Neural cell (in vitro differentiated cells): ENCODE data around the gene LRMDA. TPM values are rescaled to one million over a fixed set of nuclear protein-coding genes. Genes with fewer than 3 reads are reported as not detected.

Experiments
- H2AFZ ChIP-seq: fragments of 200-600, 300-800 bp; sonication (generic), shearing (Covaris generic); 2 replicates; pipeline ENCODE4 v1.6.0; 2014; ENCODE audit warnings: low read depth, mild to moderate bottlenecking, antibody characterized with exemption, low read length, moderate library complexity
- H3F3A ChIP-seq: fragments of 200-600 bp; shearing (Covaris generic); 2 replicates; pipeline ENCODE4 v1.6.1; 2016; ENCODE audit warnings: mild to moderate bottlenecking, moderate library complexity, mixed read lengths, antibody characterized with exemption, low read length; ENCODE audit not compliant: insufficient read depth, poor library complexity, severe bottlenecking
- H3K27ac ChIP-seq: fragments of 200-600, 300-800 bp; sonication (generic), shearing (Covaris generic); 2 replicates; pipeline ENCODE4 v1.5.1; 2014; ENCODE audit warnings: mild to moderate bottlenecking, low read length, moderate library complexity
- H3K27me3 ChIP-seq: fragments of 300-800, 200-600 bp; sonication (generic), shearing (Covaris generic); 2 replicates; pipeline ENCODE4 v1.6.0; 2014; ENCODE audit warnings: mild to moderate bottlenecking, low read depth, low read length, moderate library complexity; ENCODE audit not compliant: insufficient read depth
- H3K36me3 ChIP-seq: fragments of 300-800, 200-600 bp; sonication (generic), shearing (Covaris generic); 2 replicates; pipeline ENCODE4 v1.5.1; 2014; ENCODE audit warnings: mild to moderate bottlenecking, antibody characterized with exemption, low read length, moderate library complexity; ENCODE audit not compliant: insufficient read depth
- H3K4me2 ChIP-seq: fragments of 300-800, 200-600 bp; sonication (generic), shearing (Covaris generic); 2 replicates; pipeline ENCODE4 v1.6.0; 2014; ENCODE audit warnings: mild to moderate bottlenecking, low read length
- H3K4me3 ChIP-seq: fragments of 300-800, 200-600 bp; sonication (generic), shearing (Covaris generic); 2 replicates; pipeline ENCODE4 v1.5.1; 2014; ENCODE audit warnings: mild to moderate bottlenecking, low read length, moderate library complexity
- H3K79me2 ChIP-seq: fragments of 200-600 bp; shearing (Covaris generic); replicated peaks from 2 replicates; pipeline ENCODE4 v1.6.0; 2014; ENCODE audit warnings: mild to moderate bottlenecking, low read length, moderate library complexity; ENCODE audit not compliant: insufficient read depth
- H3K9ac ChIP-seq: fragments of 300-800, 200-600 bp; sonication (generic), shearing (Covaris generic); 2 replicates; pipeline ENCODE4 v1.6.1; 2016; ENCODE audit warnings: mild to moderate bottlenecking, low read length, mixed read lengths
- H3K9me2 ChIP-seq: fragments of 200-600 bp; shearing (Covaris generic); 2 replicates; pipeline ENCODE4 v1.6.1; 2016; ENCODE audit warnings: mild to moderate bottlenecking, low read length, mixed read lengths; ENCODE audit not compliant: insufficient read depth
- H3K9me3 ChIP-seq: fragments of 200-600, 300-800 bp; sonication (generic), shearing (Covaris generic); 2 replicates; pipeline ENCODE4 v1.6.1; 2016; ENCODE audit warnings: mild to moderate bottlenecking, mixed run types, low read length, moderate library complexity, mixed read lengths
- H4K20me1 ChIP-seq: fragments of 200-600 bp; shearing (Covaris generic); 2 replicates; pipeline ENCODE4 v1.6.1; 2016; ENCODE audit warnings: mild to moderate bottlenecking, mixed run types; ENCODE audit not compliant: insufficient read depth
- EP300 ChIP-seq: fragments of 450-650 bp; conservative IDR thresholded peaks from 2 replicates; pipeline ENCODE4 v1.6.1; 2014; ENCODE audit warnings: antibody characterized with exemption, mild to moderate bottlenecking, moderate library complexity; ENCODE audit not compliant: poor library complexity, severe bottlenecking
- EZH2 ChIP-seq: fragments of 200-600, 300-800 bp; shearing (Covaris generic), sonication (generic); IDR thresholded peaks from 2 replicates; pipeline ENCODE4 v1.6.1; 2014; ENCODE audit warnings: antibody characterized with exemption, low read length, borderline replicate concordance, mild to moderate bottlenecking; ENCODE audit not compliant: insufficient read depth, poor library complexity, severe bottlenecking
- MXI1 ChIP-seq: fragments of 450-650 bp; conservative IDR thresholded peaks from 2 replicates; pipeline ENCODE4 v1.6.1; 2014; ENCODE audit warnings: antibody characterized with exemption, mild to moderate bottlenecking; ENCODE audit not compliant: poor library complexity, severe bottlenecking
- POLR2AphosphoS5 ChIP-seq: IDR thresholded peaks from 2 replicates; pipeline ENCODE4 v1.6.1; 2012
- RAD21 ChIP-seq: fragments of 450-650 bp; conservative IDR thresholded peaks from 2 replicates; pipeline ENCODE4 v1.6.1; 2014; ENCODE audit warnings: antibody characterized with exemption, mild to moderate bottlenecking, moderate library complexity
- SMC3 ChIP-seq: fragments of 450-650 bp; conservative IDR thresholded peaks from 2 replicates; pipeline ENCODE4 v1.6.1; 2014; ENCODE audit warnings: antibody characterized with exemption, mild to moderate bottlenecking, moderate library complexity; ENCODE audit not compliant: poor library complexity
- TAF1 ChIP-seq: IDR thresholded peaks from 2 replicates; pipeline ENCODE4 v1.6.1; 2012; ENCODE audit warnings: low read depth
- polyA plus RNA-seq: library from polyadenylated mRNA; depleted of rRNA; stranded (reverse); fragments of >200 nt; gene quantifications from 2 replicates; pipeline ENCODE4 v1.2.3, GENCODE V29; 2014
- TF ChIP-seq, protein P1 (sequence below): IDR thresholded peaks from 2 replicates; pipeline ENCODE4 v1.6.1; 2012; ENCODE audit warnings: borderline replicate concordance
- TF ChIP-seq, protein P2 (sequence below): fragments of 450-650 bp; IDR thresholded peaks from 2 replicates; pipeline ENCODE4 v1.5.1; 2014; ENCODE audit warnings: antibody characterized with exemption, mild to moderate bottlenecking, moderate library complexity; ENCODE audit not compliant: poor library complexity, severe bottlenecking

Gene LRMDA
- polyA plus RNA-seq, 1 donor from 2014 or later, result 5.6 TPM

DNA sequence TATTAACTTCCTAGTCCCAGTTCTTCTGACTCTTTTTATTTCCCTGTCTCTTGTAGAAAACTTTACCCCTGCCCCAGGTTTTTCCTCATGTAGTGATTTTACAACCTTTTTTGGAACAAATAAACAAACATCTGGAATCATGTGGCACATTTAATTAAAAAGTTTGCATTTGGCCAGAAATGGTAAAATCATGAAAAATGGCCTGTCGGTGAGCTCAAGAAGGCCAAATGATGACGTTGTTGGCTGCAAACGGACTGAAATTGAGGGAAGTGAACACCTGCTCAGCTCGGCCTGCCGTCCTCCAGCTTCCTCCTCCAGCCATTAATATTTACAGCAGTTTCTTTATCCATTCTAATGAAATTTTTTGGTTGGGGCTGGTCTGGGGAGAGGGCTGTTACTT lies 902.8 kb downstream of the LRMDA start:
- Histone ChIP-seq H3K27me3 (no peaks in the 10 kb centered on the region), H3K4me3 (no peak overlapping the region), H3K79me2 (no peaks in the 10 kb centered on the region), H3K36me3 (no peaks in the 10 kb centered on the region), H4K20me1 (no peaks in the 10 kb centered on the region), H3K27ac (no peak overlapping the region), H3K9ac (no peak overlapping the region), H2AFZ (no peak overlapping the region), H3K9me2 (no peaks in the 10 kb centered on the region), H3K4me2 (no peak overlapping the region), H3F3A (no peaks in the 10 kb centered on the region), H3K9me3 (no peaks in the 10 kb centered on the region)
- TF ChIP-seq, protein P1, sequence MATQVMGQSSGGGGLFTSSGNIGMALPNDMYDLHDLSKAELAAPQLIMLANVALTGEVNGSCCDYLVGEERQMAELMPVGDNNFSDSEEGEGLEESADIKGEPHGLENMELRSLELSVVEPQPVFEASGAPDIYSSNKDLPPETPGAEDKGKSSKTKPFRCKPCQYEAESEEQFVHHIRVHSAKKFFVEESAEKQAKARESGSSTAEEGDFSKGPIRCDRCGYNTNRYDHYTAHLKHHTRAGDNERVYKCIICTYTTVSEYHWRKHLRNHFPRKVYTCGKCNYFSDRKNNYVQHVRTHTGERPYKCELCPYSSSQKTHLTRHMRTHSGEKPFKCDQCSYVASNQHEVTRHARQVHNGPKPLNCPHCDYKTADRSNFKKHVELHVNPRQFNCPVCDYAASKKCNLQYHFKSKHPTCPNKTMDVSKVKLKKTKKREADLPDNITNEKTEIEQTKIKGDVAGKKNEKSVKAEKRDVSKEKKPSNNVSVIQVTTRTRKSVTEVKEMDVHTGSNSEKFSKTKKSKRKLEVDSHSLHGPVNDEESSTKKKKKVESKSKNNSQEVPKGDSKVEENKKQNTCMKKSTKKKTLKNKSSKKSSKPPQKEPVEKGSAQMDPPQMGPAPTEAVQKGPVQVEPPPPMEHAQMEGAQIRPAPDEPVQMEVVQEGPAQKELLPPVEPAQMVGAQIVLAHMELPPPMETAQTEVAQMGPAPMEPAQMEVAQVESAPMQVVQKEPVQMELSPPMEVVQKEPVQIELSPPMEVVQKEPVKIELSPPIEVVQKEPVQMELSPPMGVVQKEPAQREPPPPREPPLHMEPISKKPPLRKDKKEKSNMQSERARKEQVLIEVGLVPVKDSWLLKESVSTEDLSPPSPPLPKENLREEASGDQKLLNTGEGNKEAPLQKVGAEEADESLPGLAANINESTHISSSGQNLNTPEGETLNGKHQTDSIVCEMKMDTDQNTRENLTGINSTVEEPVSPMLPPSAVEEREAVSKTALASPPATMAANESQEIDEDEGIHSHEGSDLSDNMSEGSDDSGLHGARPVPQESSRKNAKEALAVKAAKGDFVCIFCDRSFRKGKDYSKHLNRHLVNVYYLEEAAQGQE, result no peak
- TF ChIP-seq POLR2AphosphoS5 (no peak), EZH2 (no peak), TAF1 (no peak), RAD21 (no peak), EP300 (no peak), SMC3 (no peak), MXI1 (no peak)
- TF ChIP-seq, protein P2, sequence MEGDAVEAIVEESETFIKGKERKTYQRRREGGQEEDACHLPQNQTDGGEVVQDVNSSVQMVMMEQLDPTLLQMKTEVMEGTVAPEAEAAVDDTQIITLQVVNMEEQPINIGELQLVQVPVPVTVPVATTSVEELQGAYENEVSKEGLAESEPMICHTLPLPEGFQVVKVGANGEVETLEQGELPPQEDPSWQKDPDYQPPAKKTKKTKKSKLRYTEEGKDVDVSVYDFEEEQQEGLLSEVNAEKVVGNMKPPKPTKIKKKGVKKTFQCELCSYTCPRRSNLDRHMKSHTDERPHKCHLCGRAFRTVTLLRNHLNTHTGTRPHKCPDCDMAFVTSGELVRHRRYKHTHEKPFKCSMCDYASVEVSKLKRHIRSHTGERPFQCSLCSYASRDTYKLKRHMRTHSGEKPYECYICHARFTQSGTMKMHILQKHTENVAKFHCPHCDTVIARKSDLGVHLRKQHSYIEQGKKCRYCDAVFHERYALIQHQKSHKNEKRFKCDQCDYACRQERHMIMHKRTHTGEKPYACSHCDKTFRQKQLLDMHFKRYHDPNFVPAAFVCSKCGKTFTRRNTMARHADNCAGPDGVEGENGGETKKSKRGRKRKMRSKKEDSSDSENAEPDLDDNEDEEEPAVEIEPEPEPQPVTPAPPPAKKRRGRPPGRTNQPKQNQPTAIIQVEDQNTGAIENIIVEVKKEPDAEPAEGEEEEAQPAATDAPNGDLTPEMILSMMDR, result no peak

DNA sequence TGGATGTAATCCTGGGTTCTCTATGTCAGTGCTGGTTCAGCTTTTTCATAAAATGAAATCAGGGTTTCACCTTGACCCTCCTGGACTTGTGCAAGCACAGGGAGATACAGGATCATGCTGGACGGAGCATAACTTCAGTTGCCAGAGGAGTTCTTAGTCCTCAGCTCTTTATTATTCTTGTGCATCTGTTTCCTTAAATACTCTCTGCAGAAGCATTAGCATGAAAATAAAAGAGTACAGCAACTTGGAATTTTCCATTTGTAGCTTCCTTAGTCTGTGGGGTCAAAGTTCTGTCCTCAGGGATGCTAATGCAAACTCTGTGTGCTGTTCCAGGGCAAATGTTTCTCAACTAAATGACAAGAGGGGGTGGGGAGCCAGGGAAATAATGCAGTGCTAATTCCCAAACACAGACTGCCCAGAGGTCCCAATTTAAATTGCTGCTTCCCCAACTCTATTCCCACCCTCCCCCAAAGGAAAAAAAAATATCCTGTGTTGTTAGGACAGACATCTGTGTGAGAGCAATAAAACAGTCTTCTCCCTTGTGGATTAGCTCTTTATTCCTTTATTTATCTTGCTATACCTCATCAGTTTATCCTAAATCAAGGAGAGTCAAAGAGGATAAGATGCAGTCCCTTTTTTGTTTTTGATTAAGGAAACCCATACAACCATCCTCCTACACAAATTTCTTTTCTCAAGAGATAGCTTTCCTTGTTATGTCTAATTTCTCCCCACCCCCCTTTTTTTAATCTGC lies 905.0 kb downstream of the LRMDA start:
- Histone ChIP-seq H3K27ac (no peak overlapping the region), H3K27me3 (no peaks in the 10 kb centered on the region), H3K4me2 (no peak overlapping the region), H2AFZ (no peak overlapping the region), H3K4me3 (no peak overlapping the region), H3F3A (no peaks in the 10 kb centered on the region), H3K9ac (no peak overlapping the region), H3K9me3 (no peaks in the 10 kb centered on the region), H4K20me1 (no peaks in the 10 kb centered on the region), H3K9me2 (no peaks in the 10 kb centered on the region), H3K79me2 (no peaks in the 10 kb centered on the region), H3K36me3 (no peaks in the 10 kb centered on the region)
- TF ChIP-seq EP300 (no peak), EZH2 (no peak), MXI1 (no peak), SMC3 (no peak), TAF1 (no peak), POLR2AphosphoS5 (no peak), RAD21 (no peak)
- TF ChIP-seq, protein P2, result no peak
- TF ChIP-seq, protein P1, result no peak
